Prostate gland (tissue), 2 donors: ENCODE data around the gene MRTO4.

ENCODE experiments used
- POLR2A ChIP-seq: fragments of 450-650 bp; IDR thresholded peaks from one replicate; pipeline ENCODE4 v1.6.1; 2016; ENCODE audit warnings: antibody characterized with exemption, mild to moderate bottlenecking
- POLR2AphosphoS5 ChIP-seq: sonication (generic); formaldehyde crosslinking; IDR thresholded peaks from one replicate; pipeline ENCODE4 v1.6.1; 2017; ENCODE audit warnings: antibody characterized with exemption
- TF ChIP-seq, protein P1 (sequence below), 4 experiments: fragments of 200-600 bp in 2 of 4; fragments of 450-650 bp in 2 of 4; sonication (generic) in 2 of 4; IDR thresholded peaks; 1 replicate in 3 of 4; 2 replicates in 1 of 4; pipeline ENCODE4 v1.5.1; 2016 to 2019; ENCODE audit warnings: antibody characterized with exemption in 4 of 4, mild to moderate bottlenecking in 2 of 4, moderate library complexity in 2 of 4

- TF ChIP-seq, protein P1, sequence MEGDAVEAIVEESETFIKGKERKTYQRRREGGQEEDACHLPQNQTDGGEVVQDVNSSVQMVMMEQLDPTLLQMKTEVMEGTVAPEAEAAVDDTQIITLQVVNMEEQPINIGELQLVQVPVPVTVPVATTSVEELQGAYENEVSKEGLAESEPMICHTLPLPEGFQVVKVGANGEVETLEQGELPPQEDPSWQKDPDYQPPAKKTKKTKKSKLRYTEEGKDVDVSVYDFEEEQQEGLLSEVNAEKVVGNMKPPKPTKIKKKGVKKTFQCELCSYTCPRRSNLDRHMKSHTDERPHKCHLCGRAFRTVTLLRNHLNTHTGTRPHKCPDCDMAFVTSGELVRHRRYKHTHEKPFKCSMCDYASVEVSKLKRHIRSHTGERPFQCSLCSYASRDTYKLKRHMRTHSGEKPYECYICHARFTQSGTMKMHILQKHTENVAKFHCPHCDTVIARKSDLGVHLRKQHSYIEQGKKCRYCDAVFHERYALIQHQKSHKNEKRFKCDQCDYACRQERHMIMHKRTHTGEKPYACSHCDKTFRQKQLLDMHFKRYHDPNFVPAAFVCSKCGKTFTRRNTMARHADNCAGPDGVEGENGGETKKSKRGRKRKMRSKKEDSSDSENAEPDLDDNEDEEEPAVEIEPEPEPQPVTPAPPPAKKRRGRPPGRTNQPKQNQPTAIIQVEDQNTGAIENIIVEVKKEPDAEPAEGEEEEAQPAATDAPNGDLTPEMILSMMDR (IDR thresholded peaks at IDR 0.05): no peak
- TF ChIP-seq POLR2A (no peak), POLR2AphosphoS5 (no peak)
Measured at GRCh38 chr1:19258353-19258752, 6.7 kb downstream of the MRTO4 start.
